SK-N-SH (cell line): ENCODE data around the gene HLA-DQA1. TPM values are rescaled to one million over a fixed set of nuclear protein-coding genes. Genes with fewer than 3 reads are reported as not detected.

Source experiments
- CTCF ChIA-PET: fragments of 300-600, 350-600 bp; formaldehyde crosslinking; extraction: SDS; loops from one replicate; lab custom pipeline; 2021; lab: Yijun Ruan, JAX
- POLR2A ChIA-PET: fragments of 350-600 bp; sonication (Branson Sonifier 250); formaldehyde crosslinking; extraction: SDS; loops from one replicate; lab custom pipeline; 2020; ENCODE audit warnings: antibody characterized with exemption, inconsistent platforms; lab: Yijun Ruan, JAX
- DNase-seq: peaks from one replicate; pipeline ENCODE4 v3.0.0; 2012
- H2AFZ ChIP-seq: fragments of 200-600 bp; sonication (generic); 2 replicates; pipeline ENCODE4 v1.8.1; 2016; ENCODE audit warnings: antibody characterized with exemption, mild to moderate bottlenecking, low read depth
- H3F3A ChIP-seq: fragments of 200-600 bp; sonication (generic); replicated peaks from 2 replicates; pipeline ENCODE3; 2016; ENCODE audit warnings: antibody characterized with exemption, mild to moderate bottlenecking; ENCODE audit not compliant: insufficient read depth
- H3K27ac ChIP-seq, 2 experiments: fragments of 200-500 bp in 1 of 2; fragments of 200-600 bp in 1 of 2; sonication (Bioruptor generic) in 1 of 2; sonication (generic), shearing (Covaris generic) in 1 of 2; 2 replicates each; pipeline versions ENCODE4 v1.5.1 to v1.6.1; 2014 to 2016; ENCODE audit warnings: low read depth in 2 of 2, inconsistent platforms in 1 of 2, low read length in 1 of 2, mild to moderate bottlenecking in 1 of 2, mixed read lengths in 1 of 2
- H3K27me3 ChIP-seq: fragments of 200-600 bp; sonication (generic), shearing (Covaris generic); 2 replicates; pipeline ENCODE4 v1.6.1; 2016; ENCODE audit warnings: mixed run types; ENCODE audit not compliant: insufficient read depth
- H3K36me3 ChIP-seq, 2 experiments: fragments of 200-500 bp in 1 of 2; fragments of 200-600 bp in 1 of 2; sonication (Bioruptor generic) in 1 of 2; sonication (generic) in 1 of 2; replicated peaks in 1 of 2; 2 replicates each; pipeline versions ENCODE3 to v1.5.1; 2014 to 2016; ENCODE audit warnings: low read length in 1 of 2, mild to moderate bottlenecking in 1 of 2; ENCODE audit not compliant: insufficient read depth in 2 of 2, control insufficient read depth in 1 of 2
- H3K4me1 ChIP-seq, 2 experiments: fragments of 200-500 bp in 1 of 2; fragments of 200-600 bp in 1 of 2; sonication (Bioruptor generic) in 1 of 2; sonication (generic), shearing (Covaris generic) in 1 of 2; 2 replicates each; pipeline versions ENCODE4 v1.5.1 to v1.6.1; 2014 to 2016; ENCODE audit warnings: low read depth in 1 of 2, low read length in 1 of 2, mixed run types in 1 of 2; ENCODE audit not compliant: insufficient read depth in 2 of 2, control insufficient read depth in 1 of 2
- H3K4me2 ChIP-seq: fragments of 200-600 bp; sonication (generic), shearing (Covaris generic); 2 replicates; pipeline ENCODE4 v1.6.1; 2017; ENCODE audit warnings: mixed run types
- H3K4me3 ChIP-seq, 2 experiments: fragments of 200-500 bp in 1 of 2; fragments of 200-600 bp in 1 of 2; sonication (Bioruptor generic) in 1 of 2; sonication (generic), shearing (Covaris generic) in 1 of 2; 2 replicates each; pipeline versions ENCODE4 v1.5.1 to v1.8.1; 2014 to 2016; ENCODE audit warnings: low read depth in 2 of 2, inconsistent platforms in 1 of 2, low read length in 1 of 2, mild to moderate bottlenecking in 1 of 2, mixed read lengths in 1 of 2, moderate library complexity in 1 of 2
- H3K79me2 ChIP-seq: fragments of 200-600 bp; sonication (generic); 2 replicates; pipeline ENCODE4 v1.8.1; 2017; ENCODE audit warnings: mild to moderate bottlenecking; ENCODE audit not compliant: insufficient read depth
- H3K9ac ChIP-seq: fragments of 200-600 bp; sonication (generic); 2 replicates; pipeline ENCODE4 v1.6.1; 2017; ENCODE audit warnings: mixed run types
- H3K9me2 ChIP-seq: fragments of 200-600 bp; sonication (generic); 2 replicates; pipeline ENCODE4 v1.6.1; 2017; ENCODE audit warnings: mixed run types
- H3K9me3 ChIP-seq: fragments of 200-600 bp; sonication (generic); 2 replicates; pipeline ENCODE4 v1.6.1; 2017; ENCODE audit warnings: mixed run types, mild to moderate bottlenecking, moderate library complexity
- H4K20me1 ChIP-seq: fragments of 200-600 bp; sonication (generic); 2 replicates; pipeline ENCODE4 v1.6.1; 2017; ENCODE audit warnings: mild to moderate bottlenecking, mixed run types; ENCODE audit not compliant: insufficient read depth
- CHD2 ChIP-seq: fragments of 150-350 bp; IDR thresholded peaks from 2 replicates; pipeline ENCODE4 v1.6.1; 2018; ENCODE audit warnings: low read length; ENCODE audit not compliant: partially characterized antibody
- CTCF ChIP-seq: fragments of 200-600 bp; sonication (generic); IDR thresholded peaks from 2 replicates; pipeline ENCODE4 v1.6.1; 2017; ENCODE audit warnings: antibody characterized with exemption, mild to moderate bottlenecking, moderate library complexity
- ELF1 ChIP-seq: IDR thresholded peaks from 2 replicates; pipeline ENCODE4 v1.4.0; 2012
- EP300 ChIP-seq, 2 experiments: IDR thresholded peaks; 2 replicates each; pipeline versions ENCODE4 v1.4.0 to v1.6.1; 2012; ENCODE audit warnings: borderline replicate concordance in 1 of 2, low read depth in 1 of 2, low read length in 1 of 2
- EZH2phosphoT487 ChIP-seq: fragments of 200-600 bp; sonication (generic); IDR thresholded peaks from 2 replicates; pipeline ENCODE4 v1.6.1; 2017; ENCODE audit warnings: low read depth, mixed run types, mild to moderate bottlenecking, antibody characterized with exemption, moderate library complexity, borderline replicate concordance
- FOSL2 ChIP-seq: IDR thresholded peaks from 2 replicates; pipeline ENCODE4 v1.4.0; 2012; ENCODE audit warnings: low read depth, mild to moderate bottlenecking, moderate library complexity, borderline replicate concordance
- FOXJ3 ChIP-seq: sonication (generic); formaldehyde crosslinking; IDR thresholded peaks from 2 replicates; pipeline ENCODE4 v1.5.1; 2020; ENCODE audit warnings: mild to moderate bottlenecking, missing genetic modification reagents
- JUND ChIP-seq: IDR thresholded peaks from 2 replicates; pipeline ENCODE4 v1.4.0; 2012
- MEF2A ChIP-seq: IDR thresholded peaks from 2 replicates; pipeline ENCODE4 v1.4.0; 2012; ENCODE audit warnings: low read depth, borderline replicate concordance
- NFIC ChIP-seq: IDR thresholded peaks from 2 replicates; pipeline ENCODE4 v1.4.0; 2012; ENCODE audit warnings: borderline replicate concordance
- NRF1 ChIP-seq: IDR thresholded peaks from 2 replicates; pipeline ENCODE4 v1.6.1; 2012; ENCODE audit warnings: low read depth, mild to moderate bottlenecking, low read length
- POLR2AphosphoS5 ChIP-seq: IDR thresholded peaks from 2 replicates; pipeline ENCODE4 v1.6.1; 2012; ENCODE audit warnings: low read depth, low read length
- RFX5 ChIP-seq: IDR thresholded peaks from 2 replicates; pipeline ENCODE4 v1.6.1; 2012; ENCODE audit warnings: mild to moderate bottlenecking, improper control_type of control experiment, low read length
- RXRA ChIP-seq: IDR thresholded peaks from 2 replicates; pipeline ENCODE4 v1.4.0; 2012; ENCODE audit warnings: low read depth, mild to moderate bottlenecking, borderline replicate concordance
- TAF1 ChIP-seq: IDR thresholded peaks from 2 replicates; pipeline ENCODE4 v1.6.1; 2012; ENCODE audit warnings: low read depth, mild to moderate bottlenecking, low read length, moderate library complexity, borderline replicate concordance
- YY1 ChIP-seq: IDR thresholded peaks from 2 replicates; pipeline ENCODE4 v1.4.0; 2012; ENCODE audit warnings: low read depth, mild to moderate bottlenecking
- ZBTB33 ChIP-seq: IDR thresholded peaks from 2 replicates; pipeline ENCODE4 v1.4.0; 2012; ENCODE audit warnings: low read depth, borderline replicate concordance
- WGBS: methylation state at CpG from one replicate; pipeline ENCODE4 v1.1.6; 2017; ENCODE audit warnings: low lambda C conversion rate; 5-methylcytosine and 5-hydroxymethylcytosine counted together
- polyA plus RNA-seq, 3 experiments: library from polyadenylated mRNA; depleted of rRNA; stranded (reverse); fragments of >200 nt; gene quantifications; 2 replicates each; pipeline ENCODE4 v1.2.3, GENCODE V29; 2012

The HLA-DQA1 gene
- polyA plus RNA-seq, 1 of the 3 experiments (the other 2 are of a cell fraction), result not detected

- no peaks in the 10 kb centered on the region for H3K9me3 ChIP-seq
- H3K4me3 ChIP-seq, result no peak overlapping the region
- no peaks in the 10 kb centered on the region for H3K9me2 ChIP-seq
- no peaks in the 10 kb centered on the region for H3K4me1 ChIP-seq
- no peak overlapping the region for H3K27ac ChIP-seq
- H3K79me2 ChIP-seq, result no peaks in the 10 kb centered on the region
- H3K9ac ChIP-seq, result no peak overlapping the region
- H3F3A ChIP-seq, result no peaks in the 10 kb centered on the region
- POLR2A ChIA-PET, result no interaction called here
- no peak for DNase-seq
- no peaks in the 10 kb centered on the region for H4K20me1 ChIP-seq
- H3K4me2 ChIP-seq, result no peak overlapping the region
- no peaks in the 10 kb centered on the region for H3K36me3 ChIP-seq
- WGBS, result 0% methylated on average over 1 of the region's 1 CpG
- no peak for TF ChIP-seq RXRA
- TF ChIP-seq CHD2, result no peak
- no peak for TF ChIP-seq CTCF
- no peak for TF ChIP-seq RFX5
- no peak for TF ChIP-seq POLR2AphosphoS5
- no peak for TF ChIP-seq TAF1
- TF ChIP-seq EZH2phosphoT487, result no peak
- no peak for TF ChIP-seq FOXJ3
- TF ChIP-seq MEF2A, result no peak
- TF ChIP-seq FOSL2, result no peak
- TF ChIP-seq JUND, result no peak
- no peak for TF ChIP-seq NFIC
- TF ChIP-seq ZBTB33, result no peak
- no peak for TF ChIP-seq ELF1
- no peak for TF ChIP-seq NRF1
- TF ChIP-seq EP300 (IDR thresholded peaks at IDR 0.05; ENCODE audit: borderline replicate concordance in 1 of 2, low read depth in 1 of 2, low read length in 1 of 2), result no peak
- no peak for TF ChIP-seq YY1
- CTCF ChIA-PET, result no interaction called here
- H2AFZ ChIP-seq, result no peak overlapping the region
- no peaks in the 10 kb centered on the region for H3K27me3 ChIP-seq
These were observed 22.7 kb upstream of the HLA-DQA1 start for GRCh38 chr6:32614366-32615081.
